Right atrium auricular region (tissue), 2 donors: ENCODE measurements around the gene GRIA4. TPM values are rescaled to one million over a fixed set of nuclear protein-coding genes. Genes with fewer than 3 reads are reported as not detected.
"Not testable (repeated sequence)": the region's sequence is repeated elsewhere in the genome, so short reads cannot be mapped to it uniquely, and the experiment has no call there.

Source experiments
- DNase-seq: peaks from one replicate; pipeline ENCODE4 v3.0.0-alpha.2; 2019; ENCODE audit warnings: low spot score
- H3K27ac ChIP-seq, 2 donors: fragments of 200-600 bp; sonication (generic); 1 replicate in 1 of 2; 2 replicates in 1 of 2; pipeline ENCODE4 v1.5.1; 2016 to 2019
- H3K27me3 ChIP-seq, 2 donors: fragments of 200-600 bp; sonication (generic); one replicate each; pipeline versions ENCODE4 v1.5.1 to v1.6.0; 2017 to 2019
- H3K36me3 ChIP-seq: fragments of 200-600 bp; sonication (generic); one replicate; pipeline ENCODE4 v1.5.1; 2016
- H3K4me1 ChIP-seq, 2 donors: fragments of 200-600 bp; sonication (generic); one replicate each; pipeline versions ENCODE4 v1.5.1 to v1.6.0; 2017 to 2019
- H3K4me3 ChIP-seq, 2 donors: fragments of 200-600 bp; sonication (generic); 1 replicate in 1 of 2; 2 replicates in 1 of 2; pipeline ENCODE4 v1.5.1; 2017 to 2019; ENCODE audit warnings: mild to moderate bottlenecking in 1 of 2, moderate library complexity in 1 of 2
- H3K9me3 ChIP-seq, 2 donors: fragments of 200-600 bp; sonication (generic); one replicate each; pipeline ENCODE4 v1.5.1; 2019
- total RNA-seq, 2 donors: library from RNA; depleted of rRNA; stranded (reverse); fragments of >200 nt; gene quantifications; one replicate each; pipeline ENCODE4 v1.1.0, GENCODE V29; 2016
- TF ChIP-seq, protein P1 (sequence below), 2 donors: fragments of 200-600 bp; sonication (generic); IDR thresholded peaks; one replicate each; pipeline ENCODE4 v1.5.1; 2019; ENCODE audit warnings: antibody characterized with exemption in 2 of 2

Gene GRIA4
- total RNA-seq, 2 donors from 2014 or later: not detected

DNA sequence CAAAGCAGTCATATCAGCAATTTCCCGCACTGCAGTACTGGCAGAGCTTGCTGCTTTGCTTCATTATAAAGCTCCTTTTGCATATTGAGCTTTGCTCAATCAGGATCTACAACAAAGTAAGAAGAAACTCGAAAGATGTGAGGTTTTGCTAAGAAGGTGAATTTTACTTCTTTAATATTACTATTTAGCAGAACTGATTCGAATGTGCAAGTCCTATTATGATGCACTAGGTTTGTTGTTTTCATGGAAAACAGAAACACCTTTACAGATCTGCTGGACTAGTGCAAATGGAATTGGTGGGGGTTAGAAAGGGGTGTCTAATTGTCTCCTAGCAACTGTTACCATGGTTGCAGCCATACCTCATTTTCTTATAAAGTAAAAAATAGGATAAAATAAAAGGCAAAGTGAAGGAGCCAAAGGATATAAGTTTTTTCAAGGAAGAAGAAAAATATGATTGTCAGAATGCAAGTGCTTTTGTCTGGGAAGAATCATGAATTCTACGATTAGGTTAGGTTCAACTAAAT lies 259.0 kb downstream of the GRIA4 start:
- DNase-seq: no peak
- no peak overlapping the region for H3K4me3 ChIP-seq
- peaks cover 0 to under 1% of the 10 kb centered on the region in 2 donors for H3K9me3 ChIP-seq
- H3K27ac ChIP-seq: no peak overlapping the region
- H3K36me3 ChIP-seq: no peaks in the 10 kb centered on the region
- no peaks in the 10 kb centered on the region for H3K27me3 ChIP-seq
- H3K4me1 ChIP-seq: no peaks in the 10 kb centered on the region
- TF ChIP-seq, protein P1, sequence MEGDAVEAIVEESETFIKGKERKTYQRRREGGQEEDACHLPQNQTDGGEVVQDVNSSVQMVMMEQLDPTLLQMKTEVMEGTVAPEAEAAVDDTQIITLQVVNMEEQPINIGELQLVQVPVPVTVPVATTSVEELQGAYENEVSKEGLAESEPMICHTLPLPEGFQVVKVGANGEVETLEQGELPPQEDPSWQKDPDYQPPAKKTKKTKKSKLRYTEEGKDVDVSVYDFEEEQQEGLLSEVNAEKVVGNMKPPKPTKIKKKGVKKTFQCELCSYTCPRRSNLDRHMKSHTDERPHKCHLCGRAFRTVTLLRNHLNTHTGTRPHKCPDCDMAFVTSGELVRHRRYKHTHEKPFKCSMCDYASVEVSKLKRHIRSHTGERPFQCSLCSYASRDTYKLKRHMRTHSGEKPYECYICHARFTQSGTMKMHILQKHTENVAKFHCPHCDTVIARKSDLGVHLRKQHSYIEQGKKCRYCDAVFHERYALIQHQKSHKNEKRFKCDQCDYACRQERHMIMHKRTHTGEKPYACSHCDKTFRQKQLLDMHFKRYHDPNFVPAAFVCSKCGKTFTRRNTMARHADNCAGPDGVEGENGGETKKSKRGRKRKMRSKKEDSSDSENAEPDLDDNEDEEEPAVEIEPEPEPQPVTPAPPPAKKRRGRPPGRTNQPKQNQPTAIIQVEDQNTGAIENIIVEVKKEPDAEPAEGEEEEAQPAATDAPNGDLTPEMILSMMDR (IDR thresholded peaks at IDR 0.05): no peak

DNA sequence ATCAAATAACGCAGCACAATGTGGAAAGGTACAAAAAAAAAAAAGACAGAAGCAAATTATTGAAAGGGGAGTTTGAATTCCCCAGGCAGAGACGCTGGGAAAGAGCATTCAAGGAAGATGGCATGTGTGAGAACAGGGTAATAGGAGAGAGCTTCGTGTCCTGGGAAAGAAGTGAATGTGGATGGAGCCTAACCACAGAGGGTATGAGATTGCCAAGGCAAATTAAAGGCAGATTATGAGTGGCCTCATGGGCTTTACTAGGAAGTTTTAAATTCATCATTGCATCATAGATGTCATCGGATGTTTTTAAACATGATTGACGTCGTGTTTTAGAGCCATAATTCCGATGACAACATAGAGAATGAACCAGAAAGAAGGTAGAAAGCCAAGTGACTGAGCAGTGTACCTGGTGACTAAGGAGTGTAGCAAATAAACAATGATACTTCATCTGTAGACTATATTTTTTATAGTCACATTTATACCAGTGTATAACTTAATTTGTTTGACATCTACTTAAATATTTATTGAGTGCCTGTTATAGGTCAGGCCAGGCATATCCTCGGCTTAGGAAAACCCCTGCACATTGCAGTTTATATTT lies 260.7 kb downstream of the GRIA4 start:
- TF ChIP-seq, protein P1 (IDR thresholded peaks at IDR 0.05): no peak
- no peaks in the 10 kb centered on the region for H3K27me3 ChIP-seq
- H3K27ac ChIP-seq: no peak overlapping the region
- H3K4me1 ChIP-seq: no peaks in the 10 kb centered on the region
- peaks cover 0 to 10% of the 10 kb centered on the region in 2 donors for H3K9me3 ChIP-seq
- H3K36me3 ChIP-seq: no peaks in the 10 kb centered on the region
- DNase-seq: no peak
- H3K4me3 ChIP-seq: no peak overlapping the region

DNA sequence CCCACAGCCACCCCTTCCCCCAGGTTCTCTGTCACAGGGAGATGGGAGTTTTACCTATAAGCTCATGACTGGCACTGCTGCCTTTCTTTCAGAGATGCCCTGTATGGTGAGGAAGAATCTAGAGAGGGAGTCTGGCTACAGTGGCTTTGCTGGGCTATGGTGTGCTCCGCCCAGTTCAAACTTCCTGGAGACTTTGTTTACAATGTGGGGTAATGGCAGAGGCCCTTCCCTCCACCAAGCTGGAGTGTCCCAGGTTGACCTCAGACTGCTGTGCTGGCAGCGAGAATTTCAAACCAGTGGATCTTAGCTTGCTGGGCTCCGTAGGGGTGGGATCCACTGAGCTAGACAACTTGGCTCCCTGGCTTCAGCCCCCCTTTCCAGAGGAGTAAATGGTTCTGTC lies 268.6 kb downstream of the GRIA4 start:
- TF ChIP-seq, protein P1 (IDR thresholded peaks at IDR 0.05): no peak
- Histone ChIP-seq H3K4me3 (no peak overlapping the region), H3K36me3 (no peaks in the 10 kb centered on the region), H3K4me1 (no peaks in the 10 kb centered on the region), H3K9me3 (peaks cover 0 to 10% of the 10 kb centered on the region in 2 donors), H3K27ac (no peak overlapping the region), H3K27me3 (no peaks in the 10 kb centered on the region)
- no peak for DNase-seq

DNA sequence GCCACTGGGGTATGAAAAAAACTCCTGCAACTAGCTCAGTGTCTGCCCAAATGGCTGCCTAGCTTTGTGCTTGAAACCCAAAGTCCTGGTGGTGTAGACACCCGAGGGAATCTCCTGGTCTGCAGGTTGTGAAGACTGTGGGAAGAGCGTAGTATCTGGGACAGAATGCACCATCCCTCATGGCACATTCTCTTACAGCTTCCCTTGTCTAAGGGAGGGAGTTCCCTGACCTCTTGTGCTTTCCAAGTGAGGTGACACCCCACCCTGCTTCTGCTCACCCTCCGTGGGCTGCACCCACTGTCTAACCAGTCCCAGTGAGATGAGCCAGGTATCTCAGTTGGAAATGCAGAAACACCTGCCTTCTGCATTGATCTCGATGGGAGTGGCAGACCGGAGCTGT lies 269.1 kb downstream of the GRIA4 start:
- H3K4me3 ChIP-seq, H3K36me3 ChIP-seq, H3K4me1 ChIP-seq, H3K27me3 ChIP-seq, DNase-seq, H3K27ac ChIP-seq, H3K9me3 ChIP-seq: not testable (repeated sequence)

DNA sequence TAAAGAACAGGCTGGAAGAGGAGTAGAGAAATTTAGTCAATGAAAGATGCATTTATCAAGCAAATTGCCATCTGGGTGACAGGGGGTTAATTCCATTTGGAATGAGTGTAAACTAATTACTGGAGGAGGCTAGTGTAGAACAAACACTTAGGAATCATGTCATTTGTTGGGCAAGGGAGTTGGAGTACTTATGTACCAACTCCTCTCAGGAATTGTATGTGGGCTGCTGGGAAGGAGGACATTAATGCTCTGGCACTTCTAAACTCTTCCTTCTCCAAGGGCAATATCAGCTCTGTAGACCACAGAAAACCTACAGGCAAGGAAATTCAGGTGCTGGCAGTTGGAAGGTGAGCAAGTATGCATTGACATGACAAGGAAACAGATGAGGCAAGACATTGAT lies 271.2 kb downstream of the GRIA4 start:
- no peaks in the 10 kb centered on the region for H3K9me3 ChIP-seq
- TF ChIP-seq, protein P1 (IDR thresholded peaks at IDR 0.05): no peak
- no peak overlapping the region for H3K4me3 ChIP-seq
- no peaks in the 10 kb centered on the region for H3K36me3 ChIP-seq
- no peaks in the 10 kb centered on the region for H3K27me3 ChIP-seq
- DNase-seq: no peak
- H3K4me1 ChIP-seq: no peaks in the 10 kb centered on the region
- no peak overlapping the region for H3K27ac ChIP-seq

DNA sequence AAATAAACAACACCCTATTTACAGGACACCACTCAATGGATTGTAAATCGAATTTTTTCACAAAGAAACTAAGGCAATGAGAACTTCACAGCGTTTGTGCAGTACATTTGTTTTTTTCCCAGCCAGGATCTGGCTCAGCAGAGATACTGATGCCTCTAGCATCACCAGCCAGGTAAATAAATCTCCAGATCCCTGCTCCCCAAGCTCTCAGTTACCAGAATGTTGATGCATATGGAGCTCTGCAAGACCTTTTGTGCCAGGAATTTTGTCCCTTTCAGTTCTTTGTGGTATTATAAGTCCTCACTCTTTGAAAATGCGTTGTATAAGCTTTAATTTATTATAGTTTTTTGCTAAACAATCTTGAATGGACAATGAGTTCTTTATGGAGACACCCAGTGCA lies 274.6 kb downstream of the GRIA4 start:
- no peak for DNase-seq
- Histone ChIP-seq H3K4me3 (no peak overlapping the region), H3K9me3 (no peaks in the 10 kb centered on the region), H3K27me3 (no peaks in the 10 kb centered on the region), H3K27ac (no peak overlapping the region), H3K4me1 (no peaks in the 10 kb centered on the region), H3K36me3 (no peaks in the 10 kb centered on the region)
- TF ChIP-seq, protein P1 (IDR thresholded peaks at IDR 0.05): no peak
